Loucy (cell line): ENCODE results near the gene PC.

Source experiments
- EZH2phosphoT487 ChIP-seq: fragments of 200-600 bp; IDR thresholded peaks from 2 replicates; pipeline ENCODE4 v1.6.1; 2018; ENCODE audit warnings: antibody characterized with exemption, mild to moderate bottlenecking, moderate library complexity, borderline replicate concordance
- TF ChIP-seq, protein P1 (sequence below): fragments of 200-600 bp; sonication (generic); conservative IDR thresholded peaks from 2 replicates; pipeline ENCODE4 v1.5.1; 2014; ENCODE audit warnings: mild to moderate bottlenecking, antibody characterized with exemption, low read length

DNA sequence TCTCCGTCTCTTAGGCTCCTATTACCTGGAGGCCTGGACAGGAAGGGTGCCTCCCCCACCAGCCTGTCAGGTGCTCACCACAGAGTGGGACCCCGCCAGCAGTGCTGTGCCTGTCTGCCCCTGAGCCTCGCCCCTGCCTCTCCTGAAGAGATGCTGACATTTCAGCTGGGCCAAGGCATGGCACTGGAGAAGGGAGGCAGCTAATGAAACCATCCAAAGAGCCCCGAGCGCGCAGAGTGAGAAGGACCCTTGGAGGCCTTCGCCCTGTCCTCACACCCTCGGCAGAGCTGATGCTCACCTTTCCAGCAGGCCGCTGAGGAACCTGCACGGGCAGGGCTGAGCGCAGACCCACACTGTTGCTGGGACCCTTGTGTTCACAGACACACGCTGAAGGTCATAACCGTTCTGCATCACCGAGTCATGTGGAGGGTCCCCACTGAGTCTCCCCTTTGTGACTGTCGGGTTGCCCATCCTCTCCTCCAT, 103.4 kb downstream of the PC start:
- TF ChIP-seq, protein P1, sequence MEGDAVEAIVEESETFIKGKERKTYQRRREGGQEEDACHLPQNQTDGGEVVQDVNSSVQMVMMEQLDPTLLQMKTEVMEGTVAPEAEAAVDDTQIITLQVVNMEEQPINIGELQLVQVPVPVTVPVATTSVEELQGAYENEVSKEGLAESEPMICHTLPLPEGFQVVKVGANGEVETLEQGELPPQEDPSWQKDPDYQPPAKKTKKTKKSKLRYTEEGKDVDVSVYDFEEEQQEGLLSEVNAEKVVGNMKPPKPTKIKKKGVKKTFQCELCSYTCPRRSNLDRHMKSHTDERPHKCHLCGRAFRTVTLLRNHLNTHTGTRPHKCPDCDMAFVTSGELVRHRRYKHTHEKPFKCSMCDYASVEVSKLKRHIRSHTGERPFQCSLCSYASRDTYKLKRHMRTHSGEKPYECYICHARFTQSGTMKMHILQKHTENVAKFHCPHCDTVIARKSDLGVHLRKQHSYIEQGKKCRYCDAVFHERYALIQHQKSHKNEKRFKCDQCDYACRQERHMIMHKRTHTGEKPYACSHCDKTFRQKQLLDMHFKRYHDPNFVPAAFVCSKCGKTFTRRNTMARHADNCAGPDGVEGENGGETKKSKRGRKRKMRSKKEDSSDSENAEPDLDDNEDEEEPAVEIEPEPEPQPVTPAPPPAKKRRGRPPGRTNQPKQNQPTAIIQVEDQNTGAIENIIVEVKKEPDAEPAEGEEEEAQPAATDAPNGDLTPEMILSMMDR = no peak
- TF ChIP-seq EZH2phosphoT487 = no peak
